ENCODE data around the gene TENM3.

Gene TENM3

DNA sequence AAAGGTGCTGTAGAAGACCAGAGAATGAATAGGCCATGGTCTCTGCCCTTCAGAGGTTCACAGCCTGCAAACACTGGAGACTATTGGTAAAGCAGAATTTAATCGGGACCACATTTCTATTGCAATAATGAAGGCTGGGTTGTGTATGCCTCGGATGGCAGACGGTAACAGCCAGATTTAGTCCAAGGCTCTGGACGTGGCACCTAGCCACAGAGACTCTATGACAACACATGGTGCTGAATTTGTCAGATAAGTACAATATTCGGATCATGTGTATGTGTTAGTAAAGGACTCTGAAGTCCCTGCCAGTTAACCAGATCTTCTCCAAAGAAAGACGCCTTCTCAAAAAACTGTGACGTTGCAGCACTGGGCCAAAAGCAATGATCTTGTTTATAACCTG is 545.0 kb downstream of the TENM3 start:
- H3K36me3 Mint-ChIP-seq (ENCODE audit: low read depth) = no peaks in the 10 kb centered on the region
- no peaks in the 10 kb centered on the region for H3K9me3 Mint-ChIP-seq
- no peaks in the 10 kb centered on the region for H3K27me3 Mint-ChIP-seq (ENCODE audit: low read depth)
- no peaks in the 10 kb centered on the region for H3K4me1 Mint-ChIP-seq (ENCODE audit: low read depth)
- H3K4me3 Mint-ChIP-seq = no peak overlapping the region
- H3K27ac Mint-ChIP-seq = no peak overlapping the region
- DNase-seq (ENCODE audit: low spot score) = no peak

DNA sequence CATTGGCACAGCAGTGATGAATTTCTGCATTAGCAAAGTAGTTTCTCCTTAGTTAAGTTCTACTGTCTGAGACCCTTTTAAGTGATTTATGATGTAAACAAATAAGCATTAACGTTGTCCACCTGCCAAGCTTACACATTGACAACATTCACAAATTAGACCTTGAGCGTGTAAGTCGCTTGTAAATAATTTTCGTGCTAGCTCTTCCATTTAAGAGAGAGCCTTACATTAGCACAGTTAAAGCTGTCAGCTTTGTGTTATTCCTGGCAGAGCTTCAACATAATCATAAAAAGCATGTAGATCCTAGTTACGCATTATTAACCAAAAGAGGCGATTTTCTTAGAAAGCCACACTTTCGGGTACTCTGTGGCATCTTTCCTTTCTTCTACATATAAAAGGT is 546.3 kb downstream of the TENM3 start:
- Mint-ChIP-seq H3K4me1 (ENCODE audit: low read depth) (no peaks in the 10 kb centered on the region), H3K9me3 (no peaks in the 10 kb centered on the region), H3K4me3 (no peak overlapping the region), H3K36me3 (ENCODE audit: low read depth) (no peaks in the 10 kb centered on the region), H3K27me3 (ENCODE audit: low read depth) (no peaks in the 10 kb centered on the region), H3K27ac (no peak overlapping the region)
- DNase-seq (ENCODE audit: low spot score) = no peak

DNA sequence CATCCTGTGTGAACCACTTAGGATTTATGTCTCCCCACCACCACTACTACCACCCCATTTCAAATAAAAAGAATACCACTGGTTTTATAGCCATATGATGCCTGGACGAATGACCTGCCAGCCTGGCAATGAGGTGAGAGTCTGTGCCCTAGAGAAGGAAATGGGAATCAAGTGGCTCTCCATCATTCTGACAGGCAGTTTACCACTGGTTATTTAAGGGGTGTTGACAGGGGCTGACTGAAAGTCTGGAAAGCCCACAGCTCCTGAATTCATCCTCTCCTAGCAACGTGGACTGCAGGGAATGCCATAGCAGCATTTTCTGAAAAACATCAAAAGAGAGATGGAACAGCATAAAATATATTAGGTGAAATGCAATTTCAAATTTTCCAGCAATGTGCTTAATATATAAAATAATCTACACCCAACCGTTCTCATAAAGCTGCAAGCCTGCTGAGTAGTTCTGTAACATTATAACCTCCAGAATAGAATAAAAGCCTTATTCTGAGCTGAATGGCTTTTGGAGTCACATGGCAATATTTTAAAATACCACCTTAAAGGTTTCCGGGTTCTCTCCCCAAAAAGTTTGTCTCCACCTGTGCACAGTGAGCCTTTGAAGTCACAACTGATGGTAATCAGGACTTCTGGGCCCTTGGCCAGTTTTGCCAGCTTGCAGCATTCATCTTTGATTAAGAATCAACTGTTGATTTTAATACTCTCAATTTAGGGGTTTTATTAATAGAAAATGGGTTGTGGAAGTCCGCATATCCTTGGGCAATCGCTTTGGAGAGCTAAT is 552.4 kb downstream of the TENM3 start:
- no peak for DNase-seq (ENCODE audit: low spot score)
- Mint-ChIP-seq H3K36me3 (ENCODE audit: low read depth) (no peaks in the 10 kb centered on the region), H3K9me3 (no peaks in the 10 kb centered on the region), H3K4me1 (ENCODE audit: low read depth) (no peaks in the 10 kb centered on the region), H3K27ac (no peak overlapping the region), H3K27me3 (ENCODE audit: low read depth) (no peaks in the 10 kb centered on the region), H3K4me3 (no peak overlapping the region)

DNA sequence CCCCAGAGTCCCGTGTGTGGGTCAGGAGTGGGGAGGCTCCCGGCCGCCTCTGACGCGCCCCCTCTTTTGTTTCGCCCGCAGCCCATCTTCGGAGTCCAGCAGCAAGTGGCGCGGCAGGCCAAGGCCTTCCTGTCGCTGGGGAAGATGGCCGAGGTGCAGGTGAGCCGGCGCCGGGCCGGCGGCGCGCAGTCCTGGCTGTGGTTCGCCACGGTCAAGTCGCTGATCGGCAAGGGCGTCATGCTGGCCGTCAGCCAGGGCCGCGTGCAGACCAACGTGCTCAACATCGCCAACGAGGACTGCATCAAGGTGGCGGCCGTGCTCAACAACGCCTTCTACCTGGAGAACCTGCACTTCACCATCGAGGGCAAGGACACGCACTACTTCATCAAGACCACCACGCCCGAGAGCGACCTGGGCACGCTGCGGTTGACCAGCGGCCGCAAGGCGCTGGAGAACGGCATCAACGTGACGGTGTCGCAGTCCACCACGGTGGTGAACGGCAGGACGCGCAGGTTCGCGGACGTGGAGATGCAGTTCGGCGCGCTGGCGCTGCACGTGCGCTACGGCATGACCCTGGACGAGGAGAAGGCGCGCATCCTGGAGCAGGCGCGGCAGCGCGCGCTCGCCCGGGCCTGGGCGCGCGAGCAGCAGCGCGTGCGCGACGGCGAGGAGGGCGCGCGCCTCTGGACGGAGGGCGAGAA is 556.5 kb downstream of the TENM3 start:
- Mint-ChIP-seq H3K4me3 (no peak overlapping the region), H3K9me3 (no peaks in the 10 kb centered on the region), H3K27ac (no peak overlapping the region), H3K4me1 (ENCODE audit: low read depth) (no peaks in the 10 kb centered on the region), H3K27me3 (ENCODE audit: low read depth) (peaks cover 2% of the 10 kb centered on the region), H3K36me3 (ENCODE audit: low read depth) (no peaks in the 10 kb centered on the region)
- no peak for DNase-seq (ENCODE audit: low spot score)

DNA sequence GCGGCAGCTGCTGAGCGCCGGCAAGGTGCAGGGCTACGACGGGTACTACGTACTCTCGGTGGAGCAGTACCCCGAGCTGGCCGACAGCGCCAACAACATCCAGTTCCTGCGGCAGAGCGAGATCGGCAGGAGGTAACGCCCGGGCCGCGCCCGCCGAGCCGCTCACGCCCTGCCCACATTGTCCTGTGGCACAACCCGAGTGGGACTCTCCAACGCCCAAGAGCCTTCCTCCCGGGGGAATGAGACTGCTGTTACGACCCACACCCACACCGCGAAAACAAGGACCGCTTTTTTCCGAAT is 557.0 kb downstream of the TENM3 start:
- no peaks in the 10 kb centered on the region for H3K4me1 Mint-ChIP-seq (ENCODE audit: low read depth)
- H3K4me3 Mint-ChIP-seq = no peak overlapping the region
- peaks cover 4% of the 10 kb centered on the region for H3K27me3 Mint-ChIP-seq (ENCODE audit: low read depth)
- no peaks in the 10 kb centered on the region for H3K36me3 Mint-ChIP-seq (ENCODE audit: low read depth)
- no peaks in the 10 kb centered on the region for H3K9me3 Mint-ChIP-seq
- H3K27ac Mint-ChIP-seq = no peak overlapping the region
- DNase-seq (ENCODE audit: low spot score) = no peak

DNA sequence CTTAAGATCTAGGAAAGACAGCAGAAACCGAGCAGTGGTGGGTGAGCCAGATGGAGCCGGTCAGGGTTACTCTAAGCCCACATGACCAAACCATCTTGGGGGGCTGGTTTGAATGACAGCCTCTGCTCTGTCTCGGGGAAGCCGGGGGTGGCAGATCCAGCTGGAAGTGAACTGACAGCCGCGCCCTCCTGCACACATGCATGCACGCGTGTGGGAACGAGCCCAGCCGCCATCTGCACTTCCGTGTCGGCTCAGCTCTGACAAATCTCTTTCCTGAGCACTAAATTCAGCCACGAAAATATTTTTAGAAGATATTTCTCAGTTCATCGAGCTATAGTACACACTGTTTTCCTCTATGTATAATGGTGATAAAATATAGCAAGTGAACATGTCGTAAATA is 558.4 kb downstream of the TENM3 start:
- no peaks in the 10 kb centered on the region for H3K36me3 Mint-ChIP-seq (ENCODE audit: low read depth)
- DNase-seq (ENCODE audit: low spot score) = no peak
- no peak overlapping the region for H3K27ac Mint-ChIP-seq

DNA sequence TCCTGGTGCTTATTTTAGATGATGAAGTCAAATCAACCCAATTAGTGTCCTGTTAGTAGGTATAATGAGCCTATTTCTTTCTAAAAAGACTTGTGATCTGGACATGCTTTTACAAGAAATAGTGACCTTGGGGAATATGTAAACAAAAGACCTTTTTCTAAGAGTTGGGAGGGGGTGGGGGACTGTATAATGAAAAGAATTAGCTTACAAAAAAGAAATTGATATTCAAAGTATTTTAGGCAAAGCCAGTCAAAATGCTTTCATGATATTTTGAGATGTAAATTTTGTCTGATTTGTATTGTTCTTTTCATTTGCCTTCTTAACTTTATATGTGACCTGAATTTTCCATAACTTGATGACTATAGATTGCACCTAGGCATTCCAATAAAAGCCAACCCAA is 559.4 kb downstream of the TENM3 start:
- H3K27ac Mint-ChIP-seq = no peak overlapping the region
- H3K9me3 Mint-ChIP-seq = no peaks in the 10 kb centered on the region

More for the DNA sequence above, 558.4 kb downstream of the TENM3 start:
- Mint-ChIP-seq H3K4me1 (ENCODE audit: low read depth) (peaks cover 3% of the 10 kb centered on the region), H3K27me3 (ENCODE audit: low read depth) (peaks cover 11% of the 10 kb centered on the region), H3K4me3 (no peak overlapping the region), H3K9me3 (no peaks in the 10 kb centered on the region)

DNA sequence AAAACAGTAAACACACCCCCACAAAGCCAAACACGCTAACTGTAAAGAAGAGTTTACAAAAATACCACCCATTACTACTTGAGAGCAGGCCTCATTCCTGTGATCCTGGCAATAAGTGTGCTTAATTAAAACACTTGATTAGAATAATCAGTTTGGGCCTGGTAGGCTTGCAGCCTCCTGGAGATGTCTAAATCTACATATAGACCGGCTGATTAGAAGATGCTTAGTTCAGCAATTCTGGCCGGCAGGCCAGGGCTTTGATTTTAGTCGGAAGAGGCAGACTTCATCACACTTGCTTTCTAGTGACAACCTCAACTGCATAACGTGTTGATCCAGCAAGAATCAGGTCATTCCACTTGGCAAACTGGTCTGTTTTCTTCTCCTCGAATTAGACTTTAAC is 560.0 kb downstream of the TENM3 start:
- Mint-ChIP-seq H3K27ac (no peak overlapping the region), H3K4me1 (ENCODE audit: low read depth) (peaks cover 5% of the 10 kb centered on the region), H3K4me3 (no peak overlapping the region), H3K9me3 (no peaks in the 10 kb centered on the region), H3K27me3 (ENCODE audit: low read depth) (peaks cover 11% of the 10 kb centered on the region), H3K36me3 (ENCODE audit: low read depth) (no peaks in the 10 kb centered on the region)
- no peak for DNase-seq (ENCODE audit: low spot score)

More for the DNA sequence above, 559.4 kb downstream of the TENM3 start:
- peaks cover 11% of the 10 kb centered on the region for H3K27me3 Mint-ChIP-seq (ENCODE audit: low read depth)
- H3K36me3 Mint-ChIP-seq (ENCODE audit: low read depth) = no peaks in the 10 kb centered on the region
- no peak overlapping the region for H3K4me3 Mint-ChIP-seq
- peaks cover 5% of the 10 kb centered on the region for H3K4me1 Mint-ChIP-seq (ENCODE audit: low read depth)
- no peak for DNase-seq (ENCODE audit: low spot score)

DNA sequence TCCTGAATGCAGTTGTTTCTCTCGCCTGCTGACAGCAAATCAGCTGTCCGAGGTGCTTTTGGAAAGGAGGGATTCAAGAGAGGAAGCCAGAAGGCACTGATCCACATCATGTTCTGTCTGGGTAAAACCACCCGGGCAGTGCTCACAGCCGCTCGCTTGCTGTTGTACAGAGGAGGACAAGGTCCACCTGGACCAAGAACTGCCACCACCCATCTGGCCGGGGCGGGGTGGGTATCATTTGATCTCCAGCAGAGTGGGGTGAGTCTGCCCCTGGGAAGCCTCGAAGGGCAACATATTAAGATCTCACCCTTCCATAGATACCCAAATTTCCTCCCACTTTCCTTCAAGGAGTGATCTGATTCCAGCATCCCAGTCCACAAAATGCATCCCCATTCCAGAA is 560.9 kb downstream of the TENM3 start:
- H3K4me3 Mint-ChIP-seq = no peak overlapping the region

DNA sequence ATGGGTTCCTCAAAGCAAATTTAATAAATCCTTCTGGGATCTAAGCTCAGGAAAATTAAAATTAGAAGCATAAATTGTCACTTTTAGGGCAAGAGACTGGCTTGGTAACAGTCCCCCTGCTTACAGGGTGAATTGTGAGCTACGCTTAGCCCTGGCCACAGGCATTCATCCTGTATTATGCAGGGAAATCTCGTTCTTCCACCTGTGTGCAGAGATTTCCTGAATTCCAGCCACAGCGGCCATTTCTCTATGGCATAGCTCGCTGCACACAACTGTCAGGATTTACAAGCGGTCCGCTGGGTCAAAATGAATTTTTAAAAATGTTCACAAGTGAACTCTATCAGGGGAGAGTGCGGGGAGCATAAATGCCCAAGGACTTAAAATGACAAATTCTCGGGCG is 562.1 kb downstream of the TENM3 start:
- H3K27me3 Mint-ChIP-seq (ENCODE audit: low read depth) = peaks cover 11% of the 10 kb centered on the region
- H3K4me1 Mint-ChIP-seq (ENCODE audit: low read depth) = peaks cover 17% of the 10 kb centered on the region
- H3K27ac Mint-ChIP-seq = no peak overlapping the region
- no peaks in the 10 kb centered on the region for H3K36me3 Mint-ChIP-seq (ENCODE audit: low read depth)
- no peak overlapping the region for H3K4me3 Mint-ChIP-seq
- DNase-seq (ENCODE audit: low spot score) = no peak
- H3K9me3 Mint-ChIP-seq = no peaks in the 10 kb centered on the region

More for the DNA sequence above, 560.9 kb downstream of the TENM3 start:
- Mint-ChIP-seq H3K36me3 (ENCODE audit: low read depth) (no peaks in the 10 kb centered on the region), H3K9me3 (no peaks in the 10 kb centered on the region), H3K27me3 (ENCODE audit: low read depth) (peaks cover 11% of the 10 kb centered on the region), H3K27ac (no peak overlapping the region), H3K4me1 (ENCODE audit: low read depth) (peaks cover 13% of the 10 kb centered on the region)
- DNase-seq (ENCODE audit: low spot score) = no peak

DNA sequence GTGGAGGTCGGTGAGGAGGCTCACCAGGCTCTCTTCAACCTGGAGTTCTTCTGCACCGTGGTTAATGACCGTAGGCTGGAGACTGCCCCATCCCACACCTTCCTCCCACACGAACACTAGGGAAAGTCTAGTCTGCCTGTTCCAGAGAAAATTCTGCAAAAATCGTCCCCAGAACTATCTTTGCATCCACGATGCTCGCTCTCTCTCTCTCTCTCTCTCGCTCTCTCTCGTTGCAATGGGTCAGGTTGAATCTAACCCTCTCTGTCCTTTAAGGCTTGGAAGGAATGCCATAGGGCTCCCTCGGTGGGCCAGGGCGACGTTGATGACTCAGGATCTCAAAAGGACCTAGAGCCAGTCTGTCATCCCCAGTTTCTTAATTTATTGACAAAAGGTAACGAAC is 562.5 kb downstream of the TENM3 start:
- peaks cover 17% of the 10 kb centered on the region for H3K4me1 Mint-ChIP-seq (ENCODE audit: low read depth)
- no peaks in the 10 kb centered on the region for H3K36me3 Mint-ChIP-seq (ENCODE audit: low read depth)
- no peak overlapping the region for H3K27ac Mint-ChIP-seq
- no peak for DNase-seq (ENCODE audit: low spot score)
- no peaks in the 10 kb centered on the region for H3K9me3 Mint-ChIP-seq
- H3K4me3 Mint-ChIP-seq = no peak overlapping the region
- peaks cover 11% of the 10 kb centered on the region for H3K27me3 Mint-ChIP-seq (ENCODE audit: low read depth)

DNA sequence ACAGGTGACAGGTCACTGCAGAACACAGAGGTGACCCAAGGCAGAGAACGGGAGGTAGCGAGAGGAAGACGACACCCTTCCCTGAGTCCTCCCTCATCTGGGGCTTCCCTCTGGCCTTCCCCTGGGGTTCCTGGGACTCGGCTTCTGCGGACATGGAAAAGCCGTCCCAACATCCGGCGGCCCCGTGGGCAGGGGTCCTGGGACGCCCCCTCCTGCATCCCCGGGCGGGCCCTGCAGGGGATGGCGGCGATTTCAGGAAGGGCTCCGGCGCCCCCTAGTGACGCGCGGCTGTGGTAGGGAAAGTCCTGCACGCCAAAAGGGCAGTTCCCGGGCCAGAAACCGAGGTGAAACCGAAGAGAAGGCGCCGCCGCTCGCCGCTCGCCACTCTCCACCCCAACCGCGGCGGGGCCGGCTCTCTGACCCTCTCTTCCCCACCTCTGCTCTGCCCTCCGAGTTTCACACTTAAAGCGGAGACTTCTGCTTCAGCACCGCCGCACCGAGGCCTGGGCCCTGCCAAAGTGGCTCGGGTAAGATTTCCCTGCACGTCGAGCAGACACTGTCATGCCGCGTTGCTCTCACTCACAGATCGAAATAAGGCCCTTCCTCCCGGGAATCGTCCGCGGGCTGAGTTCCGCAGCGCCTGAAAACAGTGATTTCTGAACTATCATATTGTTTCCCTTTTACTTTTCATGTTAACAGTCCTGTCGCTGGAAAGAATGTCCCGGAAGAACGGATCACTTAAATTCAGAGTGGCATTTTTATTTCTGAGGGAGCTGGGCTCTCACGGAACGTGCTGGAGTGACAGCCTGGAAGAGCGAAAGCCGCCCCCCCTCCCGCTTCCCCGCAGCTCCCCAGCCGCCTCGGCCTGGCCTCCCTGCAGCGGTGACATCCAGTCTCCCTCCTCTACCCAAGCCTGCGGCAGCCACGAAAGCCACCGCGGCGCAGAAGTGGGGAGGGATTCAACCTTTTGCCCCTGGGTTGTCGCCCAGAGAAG is 563.4 kb downstream of the TENM3 start:
- H3K36me3 Mint-ChIP-seq (ENCODE audit: low read depth) = no peaks in the 10 kb centered on the region
- H3K9me3 Mint-ChIP-seq = no peaks in the 10 kb centered on the region
- peaks cover 11% of the 10 kb centered on the region for H3K27me3 Mint-ChIP-seq (ENCODE audit: low read depth)
- DNase-seq (ENCODE audit: low spot score) = peak; percentile 69
- H3K4me1 Mint-ChIP-seq (ENCODE audit: low read depth) = peaks cover 17% of the 10 kb centered on the region
- H3K4me3 Mint-ChIP-seq = peak overlapping the region; percentile 75
- peak overlapping the region; percentile 55 for H3K27ac Mint-ChIP-seq

DNA sequence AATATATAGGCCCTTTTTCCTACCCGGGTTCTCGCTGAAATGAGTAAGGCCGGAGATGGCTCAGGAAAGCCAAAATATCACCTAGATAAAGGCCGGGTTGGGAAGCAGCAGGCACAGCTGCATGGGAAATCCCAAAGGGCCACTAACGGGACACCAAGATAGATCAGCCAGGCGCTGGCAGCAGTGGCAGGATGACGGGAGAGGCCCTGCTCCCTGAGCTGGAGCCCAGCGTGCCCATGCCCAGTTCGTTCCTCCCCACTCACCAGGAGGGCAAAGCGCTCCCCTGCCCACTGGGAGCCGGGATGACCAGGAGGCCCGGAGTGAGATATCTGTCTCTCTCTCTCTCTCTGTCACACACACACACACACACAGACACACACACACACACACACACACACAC is 564.1 kb downstream of the TENM3 start:
- H3K27ac Mint-ChIP-seq = no peak overlapping the region
- H3K9me3 Mint-ChIP-seq = peaks cover 8% of the 10 kb centered on the region
- DNase-seq (ENCODE audit: low spot score) = no peak
- H3K27me3 Mint-ChIP-seq (ENCODE audit: low read depth) = peaks cover 11% of the 10 kb centered on the region
- H3K4me1 Mint-ChIP-seq (ENCODE audit: low read depth) = peaks cover 17% of the 10 kb centered on the region
- peaks cover 3% of the 10 kb centered on the region for H3K36me3 Mint-ChIP-seq (ENCODE audit: low read depth)
- no peak overlapping the region for H3K4me3 Mint-ChIP-seq
